SK-N-SH treated with all-trans-retinoic acid at 6 μM for 48 hours (cell line): Measurements from ENCODE around the gene HS6ST3.

ENCODE experiments used
- ATAC-seq: fragments of 200-7000 bp; cut with Tn5 transposase; 3 replicates; pipeline ENCODE4 v1.9.1; 2020; ENCODE audit warnings: mild to moderate bottlenecking, moderate library complexity
- ARNTL ChIP-seq: fragments of 450-650 bp; formaldehyde crosslinking; IDR thresholded peaks from 2 replicates; pipeline ENCODE4 v1.5.0; 2020; ENCODE audit warnings: low read depth, mild to moderate bottlenecking, moderate library complexity, borderline replicate concordance
- BACH2 ChIP-seq: fragments of 250-450 bp; sonication (Bioruptor Pico); IDR thresholded peaks from 2 replicates; pipeline ENCODE4 v1.9.0; 2021; ENCODE audit warnings: mild to moderate bottlenecking, borderline replicate concordance
- CSDC2 ChIP-seq: fragments of 250-450 bp; sonication (Bioruptor Pico); IDR thresholded peaks from 2 replicates; pipeline ENCODE4 v1.5.0; 2020; ENCODE audit warnings: mild to moderate bottlenecking, moderate library complexity
- ESRRG ChIP-seq: fragments of 250-450 bp; sonication (Bioruptor Pico); IDR thresholded peaks from 2 replicates; pipeline ENCODE4 v1.6.1; 2021; ENCODE audit warnings: mild to moderate bottlenecking
- GLIS3 ChIP-seq: fragments of 250-450 bp; sonication (Bioruptor Pico); IDR thresholded peaks from 2 replicates; pipeline ENCODE4 v1.5.0; 2020; ENCODE audit warnings: mild to moderate bottlenecking, moderate library complexity
- ISL1 ChIP-seq: fragments of 250-450 bp; sonication (Bioruptor Pico); IDR thresholded peaks from 2 replicates; pipeline ENCODE4 v2.1.2; 2022; ENCODE audit warnings: mild to moderate bottlenecking, moderate library complexity
- OSR1 ChIP-seq: fragments of 250-450 bp; sonication (Bioruptor Pico); IDR thresholded peaks from 2 replicates; pipeline ENCODE4 v1.8.0; 2022; ENCODE audit warnings: moderate library complexity, mild to moderate bottlenecking, inconsistent platforms
- PPARA ChIP-seq: fragments of 250-450 bp; sonication (Bioruptor Pico); IDR thresholded peaks from 2 replicates; pipeline ENCODE4 v1.5.0; 2020; ENCODE audit warnings: mild to moderate bottlenecking, borderline replicate concordance
- RARB ChIP-seq: fragments of 250-450 bp; sonication (Bioruptor Pico); IDR thresholded peaks from 2 replicates; pipeline ENCODE4 v1.8.0; 2021; ENCODE audit warnings: mild to moderate bottlenecking, moderate library complexity
- SNAI2 ChIP-seq: fragments of 250-450 bp; sonication (Bioruptor Pico); IDR thresholded peaks from 2 replicates; pipeline ENCODE4 v1.5.0; 2020; ENCODE audit warnings: mild to moderate bottlenecking, moderate library complexity
- TCF4 ChIP-seq: fragments of 250-450 bp; sonication (Bioruptor Pico); IDR thresholded peaks from 2 replicates; pipeline ENCODE4 v1.8.0; 2021; ENCODE audit warnings: mild to moderate bottlenecking, moderate library complexity, borderline replicate concordance
- TOX ChIP-seq: fragments of 250-450 bp; sonication (Bioruptor Pico); IDR thresholded peaks from 2 replicates; pipeline ENCODE4 v1.8.0; 2021; ENCODE audit warnings: mild to moderate bottlenecking, moderate library complexity, borderline replicate concordance
- ZC3H10 ChIP-seq: fragments of 250-450 bp; sonication (Bioruptor Pico); IDR thresholded peaks from 2 replicates; pipeline ENCODE4 v1.5.1; 2021; ENCODE audit warnings: mild to moderate bottlenecking, moderate library complexity
- ZFP3 ChIP-seq: fragments of 250-450 bp; sonication (Bioruptor Pico); IDR thresholded peaks from 2 replicates; pipeline ENCODE4 v1.5.0; 2020; ENCODE audit warnings: mild to moderate bottlenecking, moderate library complexity
- ZFP30 ChIP-seq: fragments of 450-650 bp; formaldehyde crosslinking; IDR thresholded peaks from 2 replicates; pipeline ENCODE4 v1.5.0; 2022; ENCODE audit warnings: mild to moderate bottlenecking, moderate library complexity
- ZNF565 ChIP-seq: fragments of 450-650 bp; formaldehyde crosslinking; conservative IDR thresholded peaks from 2 replicates; pipeline ENCODE4 v1.5.0; 2020; ENCODE audit warnings: low read depth, mild to moderate bottlenecking, moderate library complexity
- ZNF70 ChIP-seq: fragments of 450-650 bp; formaldehyde crosslinking; IDR thresholded peaks from 2 replicates; pipeline ENCODE4 v1.5.0; 2020; ENCODE audit warnings: mild to moderate bottlenecking, moderate library complexity
- ZNF8 ChIP-seq: fragments of 450-650 bp; formaldehyde crosslinking; IDR thresholded peaks from 2 replicates; pipeline ENCODE4 v1.5.0; 2020; ENCODE audit warnings: mild to moderate bottlenecking, moderate library complexity
- TF ChIP-seq, protein P1 (sequence below): fragments of 250-450 bp; sonication (Bioruptor Pico); IDR thresholded peaks from 2 replicates; pipeline ENCODE4 v1.5.1; 2021; ENCODE audit warnings: mild to moderate bottlenecking, moderate library complexity
- TF ChIP-seq, protein P2 (sequence below): fragments of 250-450 bp; sonication (Bioruptor Pico); IDR thresholded peaks from 2 replicates; pipeline ENCODE4 v1.8.0; 2020; ENCODE audit warnings: mild to moderate bottlenecking, moderate library complexity, borderline replicate concordance
- TF ChIP-seq, protein P3 (sequence below): fragments of 250-450 bp; sonication (Bioruptor Pico); IDR thresholded peaks from 2 replicates; pipeline ENCODE4 v1.8.0; 2021; ENCODE audit warnings: low read depth, mild to moderate bottlenecking, moderate library complexity, borderline replicate concordance
- TF ChIP-seq, protein P4 (sequence below): fragments of 250-450 bp; sonication (Bioruptor Pico); IDR thresholded peaks from 2 replicates; pipeline ENCODE4 v1.5.0; 2020; ENCODE audit warnings: mild to moderate bottlenecking, moderate library complexity

The HS6ST3 gene

DNA sequence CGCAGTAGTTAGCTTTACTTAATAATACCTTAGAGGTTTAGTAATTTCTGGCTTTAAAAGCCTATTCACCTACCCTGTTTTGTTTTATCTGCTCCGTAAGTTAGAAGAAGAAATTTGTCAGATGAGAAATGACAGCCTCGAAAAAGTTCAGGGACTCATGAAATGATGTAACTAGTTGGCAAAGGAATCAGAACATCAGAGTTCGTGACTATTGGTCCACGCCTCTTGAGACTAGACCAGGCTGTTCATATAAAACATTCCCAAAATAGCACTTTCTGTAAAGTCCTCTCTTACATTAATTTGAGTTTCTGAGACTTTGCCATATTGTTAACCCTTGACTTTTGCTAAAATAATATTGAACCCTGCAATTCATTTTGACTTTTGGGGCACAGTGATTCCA lies 92.0 kb downstream of the HS6ST3 start:
- TF ChIP-seq PPARA (CRISPR knock-in tag), result no peak
- no peak for TF ChIP-seq RARB (CRISPR knock-in tag)
- TF ChIP-seq SNAI2 (CRISPR knock-in tag), result no peak
- TF ChIP-seq BACH2 (CRISPR knock-in tag), result no peak
- no peak for TF ChIP-seq ISL1
- no peak for TF ChIP-seq GLIS3
- no peak for TF ChIP-seq ZFP3 (CRISPR knock-in tag)
- TF ChIP-seq, protein P1, sequence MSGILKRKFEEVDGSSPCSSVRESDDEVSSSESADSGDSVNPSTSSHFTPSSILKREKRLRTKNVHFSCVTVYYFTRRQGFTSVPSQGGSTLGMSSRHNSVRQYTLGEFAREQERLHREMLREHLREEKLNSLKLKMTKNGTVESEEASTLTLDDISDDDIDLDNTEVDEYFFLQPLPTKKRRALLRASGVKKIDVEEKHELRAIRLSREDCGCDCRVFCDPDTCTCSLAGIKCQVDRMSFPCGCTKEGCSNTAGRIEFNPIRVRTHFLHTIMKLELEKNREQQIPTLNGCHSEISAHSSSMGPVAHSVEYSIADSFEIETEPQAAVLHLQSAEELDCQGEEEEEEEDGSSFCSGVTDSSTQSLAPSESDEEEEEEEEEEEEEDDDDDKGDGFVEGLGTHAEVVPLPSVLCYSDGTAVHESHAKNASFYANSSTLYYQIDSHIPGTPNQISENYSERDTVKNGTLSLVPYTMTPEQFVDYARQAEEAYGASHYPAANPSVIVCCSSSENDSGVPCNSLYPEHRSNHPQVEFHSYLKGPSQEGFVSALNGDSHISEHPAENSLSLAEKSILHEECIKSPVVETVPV, result no peak
- TF ChIP-seq ZFP30 (CRISPR knock-in tag), result no peak
- TF ChIP-seq ZC3H10 (CRISPR knock-in tag), result no peak
- no peak for TF ChIP-seq OSR1
- TF ChIP-seq, protein P2, sequence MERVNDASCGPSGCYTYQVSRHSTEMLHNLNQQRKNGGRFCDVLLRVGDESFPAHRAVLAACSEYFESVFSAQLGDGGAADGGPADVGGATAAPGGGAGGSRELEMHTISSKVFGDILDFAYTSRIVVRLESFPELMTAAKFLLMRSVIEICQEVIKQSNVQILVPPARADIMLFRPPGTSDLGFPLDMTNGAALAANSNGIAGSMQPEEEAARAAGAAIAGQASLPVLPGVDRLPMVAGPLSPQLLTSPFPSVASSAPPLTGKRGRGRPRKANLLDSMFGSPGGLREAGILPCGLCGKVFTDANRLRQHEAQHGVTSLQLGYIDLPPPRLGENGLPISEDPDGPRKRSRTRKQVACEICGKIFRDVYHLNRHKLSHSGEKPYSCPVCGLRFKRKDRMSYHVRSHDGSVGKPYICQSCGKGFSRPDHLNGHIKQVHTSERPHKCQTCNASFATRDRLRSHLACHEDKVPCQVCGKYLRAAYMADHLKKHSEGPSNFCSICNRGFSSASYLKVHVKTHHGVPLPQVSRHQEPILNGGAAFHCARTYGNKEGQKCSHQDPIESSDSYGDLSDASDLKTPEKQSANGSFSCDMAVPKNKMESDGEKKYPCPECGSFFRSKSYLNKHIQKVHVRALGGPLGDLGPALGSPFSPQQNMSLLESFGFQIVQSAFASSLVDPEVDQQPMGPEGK (CRISPR knock-in tag), result no peak
- TF ChIP-seq ESRRG (CRISPR knock-in tag), result no peak
- TF ChIP-seq TOX, result no peak
- TF ChIP-seq, protein P3, sequence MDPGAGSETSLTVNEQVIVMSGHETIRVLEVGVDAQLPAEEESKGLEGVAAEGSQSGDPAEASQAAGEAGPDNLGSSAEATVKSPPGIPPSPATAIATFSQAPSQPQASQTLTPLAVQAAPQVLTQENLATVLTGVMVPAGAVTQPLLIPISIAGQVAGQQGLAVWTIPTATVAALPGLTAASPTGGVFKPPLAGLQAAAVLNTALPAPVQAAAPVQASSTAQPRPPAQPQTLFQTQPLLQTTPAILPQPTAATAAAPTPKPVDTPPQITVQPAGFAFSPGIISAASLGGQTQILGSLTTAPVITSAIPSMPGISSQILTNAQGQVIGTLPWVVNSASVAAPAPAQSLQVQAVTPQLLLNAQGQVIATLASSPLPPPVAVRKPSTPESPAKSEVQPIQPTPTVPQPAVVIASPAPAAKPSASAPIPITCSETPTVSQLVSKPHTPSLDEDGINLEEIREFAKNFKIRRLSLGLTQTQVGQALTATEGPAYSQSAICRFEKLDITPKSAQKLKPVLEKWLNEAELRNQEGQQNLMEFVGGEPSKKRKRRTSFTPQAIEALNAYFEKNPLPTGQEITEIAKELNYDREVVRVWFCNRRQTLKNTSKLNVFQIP (CRISPR knock-in tag), result no peak
- TF ChIP-seq ARNTL (CRISPR knock-in tag), result no peak
- no peak for TF ChIP-seq ZNF70 (CRISPR knock-in tag)
- no peak for TF ChIP-seq CSDC2 (CRISPR knock-in tag)
- no peak for TF ChIP-seq TCF4 (CRISPR knock-in tag)
- ATAC-seq, result no peak

DNA sequence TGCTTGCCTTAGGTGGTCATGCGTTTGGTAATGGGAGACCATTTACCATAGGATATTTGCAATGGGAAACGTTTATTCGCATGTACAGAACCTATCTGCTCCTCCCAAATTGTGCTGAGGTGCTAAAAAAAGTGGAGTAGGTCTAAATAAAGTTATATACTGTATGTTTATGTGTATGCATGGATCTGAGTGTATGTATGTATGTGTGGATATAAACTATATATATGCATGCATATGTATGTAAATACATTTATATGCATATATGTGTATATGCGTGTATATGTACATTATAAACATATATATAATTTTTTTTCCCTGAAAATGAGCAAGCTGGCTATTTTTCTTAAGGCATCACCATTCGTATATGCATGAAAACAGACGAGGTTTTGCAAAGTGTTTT lies 95.9 kb downstream of the HS6ST3 start:
- ATAC-seq, result no peak
- no peak for TF ChIP-seq ISL1
- no peak for TF ChIP-seq ZC3H10 (CRISPR knock-in tag)
- no peak for TF ChIP-seq CSDC2 (CRISPR knock-in tag)
- TF ChIP-seq, protein P3 (CRISPR knock-in tag), result no peak
- TF ChIP-seq GLIS3, result no peak
- no peak for TF ChIP-seq ZFP3 (CRISPR knock-in tag)
- TF ChIP-seq ZNF70 (CRISPR knock-in tag), result no peak
- TF ChIP-seq, protein P1, result no peak
- TF ChIP-seq ZFP30 (CRISPR knock-in tag), result no peak
- TF ChIP-seq PPARA (CRISPR knock-in tag), result no peak
- no peak for TF ChIP-seq TCF4 (CRISPR knock-in tag)
- TF ChIP-seq TOX, result no peak
- no peak for TF ChIP-seq RARB (CRISPR knock-in tag)
- no peak for TF ChIP-seq ZNF8
- TF ChIP-seq ESRRG (CRISPR knock-in tag), result no peak
- no peak for TF ChIP-seq OSR1
- TF ChIP-seq, protein P4, sequence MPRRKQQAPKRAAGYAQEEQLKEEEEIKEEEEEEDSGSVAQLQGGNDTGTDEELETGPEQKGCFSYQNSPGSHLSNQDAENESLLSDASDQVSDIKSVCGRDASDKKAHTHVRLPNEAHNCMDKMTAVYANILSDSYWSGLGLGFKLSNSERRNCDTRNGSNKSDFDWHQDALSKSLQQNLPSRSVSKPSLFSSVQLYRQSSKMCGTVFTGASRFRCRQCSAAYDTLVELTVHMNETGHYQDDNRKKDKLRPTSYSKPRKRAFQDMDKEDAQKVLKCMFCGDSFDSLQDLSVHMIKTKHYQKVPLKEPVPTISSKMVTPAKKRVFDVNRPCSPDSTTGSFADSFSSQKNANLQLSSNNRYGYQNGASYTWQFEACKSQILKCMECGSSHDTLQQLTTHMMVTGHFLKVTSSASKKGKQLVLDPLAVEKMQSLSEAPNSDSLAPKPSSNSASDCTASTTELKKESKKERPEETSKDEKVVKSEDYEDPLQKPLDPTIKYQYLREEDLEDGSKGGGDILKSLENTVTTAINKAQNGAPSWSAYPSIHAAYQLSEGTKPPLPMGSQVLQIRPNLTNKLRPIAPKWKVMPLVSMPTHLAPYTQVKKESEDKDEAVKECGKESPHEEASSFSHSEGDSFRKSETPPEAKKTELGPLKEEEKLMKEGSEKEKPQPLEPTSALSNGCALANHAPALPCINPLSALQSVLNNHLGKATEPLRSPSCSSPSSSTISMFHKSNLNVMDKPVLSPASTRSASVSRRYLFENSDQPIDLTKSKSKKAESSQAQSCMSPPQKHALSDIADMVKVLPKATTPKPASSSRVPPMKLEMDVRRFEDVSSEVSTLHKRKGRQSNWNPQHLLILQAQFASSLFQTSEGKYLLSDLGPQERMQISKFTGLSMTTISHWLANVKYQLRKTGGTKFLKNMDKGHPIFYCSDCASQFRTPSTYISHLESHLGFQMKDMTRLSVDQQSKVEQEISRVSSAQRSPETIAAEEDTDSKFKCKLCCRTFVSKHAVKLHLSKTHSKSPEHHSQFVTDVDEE (CRISPR knock-in tag), result no peak
- no peak for TF ChIP-seq ARNTL (CRISPR knock-in tag)
- TF ChIP-seq SNAI2 (CRISPR knock-in tag), result no peak
- TF ChIP-seq ZNF565 (CRISPR knock-in tag), result no peak
